IPS DF 6.9 (cell line): ENCODE results near the gene NOP9.

Experiments
- DNase-seq: peaks from one replicate; pipeline ENCODE4 v3.0.0-alpha.2; 2013; ENCODE audit warnings: low read depth, low spot score
- H3K27ac ChIP-seq: one replicate; pipeline ENCODE4 v1.5.1; 2013; ENCODE audit warnings: low read length, control low read depth
- H3K27me3 ChIP-seq: 2 replicates; pipeline ENCODE4 v1.6.1; 2013; ENCODE audit warnings: mild to moderate bottlenecking, low read length; ENCODE audit not compliant: control insufficient read depth, insufficient read depth
- H3K36me3 ChIP-seq: 2 replicates; pipeline ENCODE4 v1.6.1; 2013; ENCODE audit warnings: low read length; ENCODE audit not compliant: control insufficient read depth, insufficient read depth
- H3K4me1 ChIP-seq: 2 replicates; pipeline ENCODE4 v1.6.1; 2013; ENCODE audit warnings: low read length; ENCODE audit not compliant: control insufficient read depth, insufficient read depth
- H3K4me3 ChIP-seq: 2 replicates; pipeline ENCODE4 v1.5.1; 2013; ENCODE audit warnings: mild to moderate bottlenecking, low read length
- H3K9me3 ChIP-seq: 2 replicates; pipeline ENCODE4 v1.6.1; 2013; ENCODE audit warnings: low read length, inconsistent platforms; ENCODE audit not compliant: control insufficient read depth, insufficient read depth
- WGBS: extraction: QIAGEN DNeasy Blood & Tissue Kit; methylation state at CpG from one replicate; pipeline ENCODE4 v1.1.7; 2013; ENCODE audit warnings: mixed read lengths, missing lambda C conversion rate; ENCODE audit not compliant: insufficient read length, insufficient coverage; 5-methylcytosine and 5-hydroxymethylcytosine counted together

NOP9 gene

GRCh38 chr14:24299255-24300191, at the start of gene NOP9, which contains the start of gene DHRS1:
TSS of gene NOP9 (plus strand) at chr14:24299850. CDS start at chr14:24299955, 105 bp downstream.
TSS of gene DHRS1 (minus strand) at chr14:24299780. CDS start at chr14:24299106, 674 bp downstream.
- H3K36me3 ChIP-seq: peaks cover 20% of the 10 kb centered on the region
- H3K27ac ChIP-seq: no peak within 1 kb of the TSS
- no peaks in the 10 kb centered on the region for H3K4me1 ChIP-seq
- H3K27me3 ChIP-seq: no peaks in the 10 kb centered on the region
- WGBS: no CpG with 5 or more reads among the region's 75 CpGs
- no peaks in the 10 kb centered on the region for H3K9me3 ChIP-seq
- no peak for DNase-seq
- peak within 1 kb of the TSS; percentile 81 for H3K4me3 ChIP-seq

GRCh38 chr14:24250354-24250753, 49.3 kb upstream of the NOP9 start:
- H3K4me1 ChIP-seq: no peaks in the 10 kb centered on the region
- WGBS: no CpG with 5 or more reads among the region's 4 CpGs
- no peaks in the 10 kb centered on the region for H3K27me3 ChIP-seq
- no peak for DNase-seq
- H3K4me3 ChIP-seq: no peak overlapping the region
- no peak overlapping the region for H3K27ac ChIP-seq
- H3K9me3 ChIP-seq: no peaks in the 10 kb centered on the region
- no peaks in the 10 kb centered on the region for H3K36me3 ChIP-seq

- WGBS: no CpG with 5 or more reads among the region's 1 CpG
- H3K27me3 ChIP-seq: no peaks in the 10 kb centered on the region
- DNase-seq: no peak
- no peaks in the 10 kb centered on the region for H3K4me1 ChIP-seq
- H3K27ac ChIP-seq: no peak overlapping the region
- no peaks in the 10 kb centered on the region for H3K36me3 ChIP-seq
- H3K4me3 ChIP-seq: no peak overlapping the region
- no peaks in the 10 kb centered on the region for H3K9me3 ChIP-seq
These were observed 47.8 kb upstream of the NOP9 start for GRCh38 chr14:24251880-24252288.

GRCh38 chr14:24252289-24253124, 47.1 kb upstream of the NOP9 start:
- no peaks in the 10 kb centered on the region for H3K4me1 ChIP-seq
- DNase-seq: no peak
- H3K9me3 ChIP-seq: no peaks in the 10 kb centered on the region
- no peak overlapping the region for H3K4me3 ChIP-seq
- no CpG with 5 or more reads among the region's 11 CpGs for WGBS
- H3K27ac ChIP-seq: no peak overlapping the region
- H3K27me3 ChIP-seq: no peaks in the 10 kb centered on the region
- no peaks in the 10 kb centered on the region for H3K36me3 ChIP-seq

- H3K27me3 ChIP-seq: no peaks in the 10 kb centered on the region
- no CpG with 5 or more reads among the region's 7 CpGs for WGBS
- H3K4me3 ChIP-seq: no peak overlapping the region
- no peaks in the 10 kb centered on the region for H3K9me3 ChIP-seq
- no peaks in the 10 kb centered on the region for H3K4me1 ChIP-seq
- H3K27ac ChIP-seq: no peak overlapping the region
- no peak for DNase-seq
- no peaks in the 10 kb centered on the region for H3K36me3 ChIP-seq
These were observed 45.7 kb upstream of the NOP9 start for GRCh38 chr14:24253936-24254335.

- no peaks in the 10 kb centered on the region for H3K27me3 ChIP-seq
- WGBS: no CpG with 5 or more reads among the region's 19 CpGs
- no peak overlapping the region for H3K27ac ChIP-seq
- no peaks in the 10 kb centered on the region for H3K4me1 ChIP-seq
- no peaks in the 10 kb centered on the region for H3K36me3 ChIP-seq
- no peak overlapping the region for H3K4me3 ChIP-seq
- DNase-seq: no peak
- H3K9me3 ChIP-seq: no peaks in the 10 kb centered on the region
These were observed 44.8 kb upstream of the NOP9 start for GRCh38 chr14:24254630-24255392.

- Histone ChIP-seq H3K4me3 (no peak overlapping the region), H3K36me3 (no peaks in the 10 kb centered on the region)
These were observed 44.2 kb upstream of the NOP9 start for GRCh38 chr14:24255438-24255837.

GRCh38 chr14:24255931-24256711, 43.5 kb upstream of the NOP9 start:
- WGBS: no CpG with 5 or more reads among the region's 12 CpGs
- no peaks in the 10 kb centered on the region for H3K4me1 ChIP-seq
- no peaks in the 10 kb centered on the region for H3K36me3 ChIP-seq

More at GRCh38 chr14:24255438-24255837, 44.2 kb upstream of the NOP9 start:
- no peaks in the 10 kb centered on the region for H3K9me3 ChIP-seq
- H3K27ac ChIP-seq: no peak overlapping the region
- no peaks in the 10 kb centered on the region for H3K27me3 ChIP-seq
- no peak for DNase-seq
- WGBS: no CpG with 5 or more reads among the region's 8 CpGs
- H3K4me1 ChIP-seq: no peaks in the 10 kb centered on the region

GRCh38 chr14:24256960-24257359, 42.7 kb upstream of the NOP9 start:
- Histone ChIP-seq H3K4me3 (no peak overlapping the region), H3K9me3 (no peaks in the 10 kb centered on the region), H3K4me1 (no peaks in the 10 kb centered on the region), H3K27ac (no peak overlapping the region), H3K36me3 (no peaks in the 10 kb centered on the region), H3K27me3 (no peaks in the 10 kb centered on the region)
- no CpG with 5 or more reads among the region's 4 CpGs for WGBS
- DNase-seq: no peak

More at GRCh38 chr14:24255931-24256711, 43.5 kb upstream of the NOP9 start:
- Histone ChIP-seq H3K9me3 (no peaks in the 10 kb centered on the region), H3K27me3 (no peaks in the 10 kb centered on the region), H3K27ac (no peak overlapping the region), H3K4me3 (no peak overlapping the region)
- no peak for DNase-seq
